ENCODE measurements around the gene ERBB2.
A peak's percentile ranks its signal among the peaks of the same experiment; 100 is the strongest.

ERBB2 gene

GRCh38 chr17:39729280-39729851, 29.5 kb downstream of the ERBB2 start:
- no peak for DNase-seq

DNA sequence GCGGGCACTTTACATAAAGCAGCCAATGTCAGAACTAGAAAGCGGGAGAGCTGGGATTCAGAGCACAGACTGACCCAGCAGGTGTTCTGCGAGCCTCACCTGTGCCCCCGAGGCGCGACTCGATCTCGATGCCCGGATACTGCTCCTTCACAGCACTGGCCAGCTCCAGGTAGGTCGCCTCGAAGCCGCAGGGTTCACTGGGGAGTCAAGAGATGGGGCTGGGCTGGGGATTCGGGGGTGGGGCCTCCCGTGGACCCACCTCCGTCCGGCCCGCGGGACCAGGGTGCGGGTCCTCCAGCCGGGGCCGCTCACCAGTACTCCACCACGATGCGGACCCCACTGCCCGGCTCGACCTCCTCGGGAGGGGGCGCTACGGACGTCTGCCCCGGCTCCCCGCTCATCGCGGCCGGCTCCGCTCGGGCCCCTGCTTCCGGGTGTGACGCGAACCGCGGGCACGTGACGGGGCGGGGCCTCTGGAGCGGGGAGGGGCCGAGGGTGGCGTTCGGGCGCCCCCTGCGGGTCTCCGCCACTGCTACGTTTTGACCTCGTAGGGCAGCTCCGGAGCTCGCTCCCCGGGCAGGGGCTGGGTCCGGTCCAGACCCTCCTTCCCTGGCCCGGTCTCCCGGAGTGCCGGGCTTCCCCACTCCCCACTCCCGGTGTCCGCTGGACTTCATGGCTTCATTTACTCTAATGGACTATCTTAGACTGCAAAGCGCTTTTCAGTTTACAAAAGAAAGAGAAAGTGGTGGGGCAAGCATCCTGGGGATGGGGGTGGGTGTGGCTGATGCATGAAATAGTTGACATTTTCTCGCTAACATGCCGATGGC, 30.4 kb downstream of the ERBB2 start, which contains the start of gene MIEN1:
TSS of gene MIEN1 (minus strand) at position 438 of the 827 bp plus-strand sequence. CDS start at position 401, 37 bp downstream.
- DNase-seq = peak; percentile 29

DNA sequence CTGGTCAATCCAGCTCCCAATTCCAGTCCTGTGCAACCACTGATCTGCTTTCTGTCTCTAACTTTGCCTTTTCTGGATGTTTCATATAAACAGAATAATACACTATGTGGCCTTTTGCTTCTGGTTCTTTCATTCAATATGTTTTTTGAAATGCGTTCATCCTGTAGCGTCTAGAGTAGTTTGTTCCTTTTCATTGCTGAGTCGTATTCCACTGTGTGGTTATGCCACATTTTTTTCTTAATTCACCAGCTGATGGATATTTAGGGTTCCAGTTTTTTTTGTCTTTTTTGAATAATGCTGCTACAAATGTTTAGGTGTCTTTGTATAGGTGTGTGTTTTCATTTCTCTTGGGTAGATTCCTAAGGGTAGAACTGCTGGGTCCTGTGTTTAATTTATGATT, 32.7 kb downstream of the ERBB2 start:
- DNase-seq = no peak

DNA sequence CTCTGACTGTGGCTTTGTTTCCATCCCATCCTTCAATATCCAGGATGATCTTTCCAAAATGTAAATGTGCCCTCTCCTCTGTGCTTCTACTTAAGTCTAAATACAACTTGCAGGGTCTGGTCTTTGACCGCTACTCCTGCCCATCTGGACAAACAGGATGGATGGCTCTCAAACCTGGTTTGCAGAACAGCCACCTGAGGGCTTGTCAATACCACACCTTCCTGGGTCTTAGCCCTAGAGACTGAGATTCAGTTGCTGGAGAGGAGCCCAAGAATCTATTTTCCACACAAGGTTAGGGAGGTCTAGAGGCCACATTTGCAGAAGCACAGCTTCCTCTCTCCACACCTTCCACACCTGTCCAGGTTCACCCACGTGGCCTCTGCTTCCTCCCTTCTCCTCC, 36.0 kb downstream of the ERBB2 start:
- DNase-seq = no peak

GRCh38 chr17:39736319-39737165, 36.7 kb downstream of the ERBB2 start:
- no peak for DNase-seq

DNA sequence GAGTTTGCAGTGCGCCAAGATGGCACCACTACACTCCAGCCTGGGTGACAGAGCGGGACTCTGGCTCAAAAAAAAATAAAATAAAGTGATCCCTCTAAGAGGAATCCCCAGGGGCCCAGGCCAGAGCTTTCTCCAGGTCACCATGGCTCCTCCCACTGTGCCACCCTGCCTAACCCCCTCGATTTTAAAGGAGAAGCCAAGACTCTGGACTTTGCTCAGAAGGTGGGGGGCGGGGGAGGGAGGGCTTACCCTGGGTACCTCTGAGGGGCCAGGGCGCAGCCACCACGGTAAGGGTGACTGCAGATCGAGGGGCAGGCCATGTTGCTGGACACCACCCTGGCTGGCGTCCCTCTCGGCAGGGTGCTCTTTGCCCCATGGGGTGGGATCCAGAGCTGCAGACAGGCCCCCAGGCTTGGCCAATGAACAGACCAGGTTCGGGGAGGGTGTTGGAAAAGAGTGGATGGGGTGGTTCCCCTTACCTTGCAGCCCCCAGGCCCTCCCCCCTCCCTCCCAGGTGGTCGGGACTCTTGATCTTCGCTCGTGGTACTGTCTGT, 37.4 kb downstream of the ERBB2 start:
- DNase-seq = no peak

GRCh38 chr17:39737760-39738567, 38.1 kb downstream of the ERBB2 start, which contains the start of gene GRB7:
TSS of gene GRB7 (plus strand) at chr17:39737938. CDS start at chr17:39742302, 4,364 bp downstream.
- DNase-seq = peak; percentile 52

DNA sequence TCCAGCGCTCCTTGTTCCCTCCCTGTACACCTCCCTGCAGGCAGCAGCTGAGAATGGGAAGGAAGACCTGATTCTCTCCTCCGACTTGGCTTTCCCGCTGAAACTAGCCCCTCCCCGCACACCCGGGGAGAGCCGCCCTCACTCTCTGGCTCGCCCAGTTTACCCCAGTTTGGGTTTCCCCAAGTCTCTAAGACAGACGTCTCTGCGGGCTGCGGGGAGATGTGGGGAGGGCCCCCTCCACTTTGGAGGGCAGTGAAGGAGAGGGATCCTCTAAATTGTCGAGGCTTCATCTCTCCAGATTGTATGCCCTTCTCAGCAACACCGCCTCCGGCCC, 38.7 kb downstream of the ERBB2 start:
- peak; percentile 52 for DNase-seq

- DNase-seq = peak; percentile 57
Measured at GRCh38 chr17:39738983-39739884, 39.4 kb downstream of the ERBB2 start.

- no peak for DNase-seq
Measured at GRCh38 chr17:39739885-39740356, 40.1 kb downstream of the ERBB2 start.

GRCh38 chr17:39740357-39741111, 40.7 kb downstream of the ERBB2 start:
- no peak for DNase-seq

GRCh38 chr17:39742126-39742855, 42.4 kb downstream of the ERBB2 start:
- DNase-seq = no peak

DNA sequence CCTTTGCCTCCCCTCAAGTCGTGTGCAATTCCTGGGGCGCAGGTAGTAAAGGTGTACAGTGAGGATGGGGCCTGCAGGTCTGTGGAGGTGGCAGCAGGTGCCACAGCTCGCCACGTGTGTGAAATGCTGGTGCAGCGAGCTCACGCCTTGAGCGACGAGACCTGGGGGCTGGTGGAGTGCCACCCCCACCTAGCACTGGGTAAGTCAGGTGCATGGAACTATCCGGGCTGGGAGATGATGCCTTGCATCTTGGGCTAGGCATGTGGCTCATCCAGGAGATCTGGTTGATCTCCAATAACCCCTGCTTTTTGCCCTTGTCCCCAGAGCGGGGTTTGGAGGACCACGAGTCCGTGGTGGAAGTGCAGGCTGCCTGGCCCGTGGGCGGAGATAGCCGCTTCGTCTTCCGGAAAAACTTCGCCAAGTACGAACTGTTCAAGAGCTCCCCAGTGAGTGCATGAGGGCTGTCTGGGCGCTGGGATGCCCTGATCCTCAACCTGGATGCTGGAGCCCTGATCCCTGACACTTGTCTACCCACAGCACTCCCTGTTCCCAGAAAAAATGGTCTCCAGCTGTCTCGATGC, 43.1 kb downstream of the ERBB2 start:
- DNase-seq = no peak

- DNase-seq = no peak
Measured at GRCh38 chr17:39744075-39744835, 44.4 kb downstream of the ERBB2 start.

- no peak for DNase-seq
Measured at GRCh38 chr17:39744836-39745215, 45.0 kb downstream of the ERBB2 start.

DNA sequence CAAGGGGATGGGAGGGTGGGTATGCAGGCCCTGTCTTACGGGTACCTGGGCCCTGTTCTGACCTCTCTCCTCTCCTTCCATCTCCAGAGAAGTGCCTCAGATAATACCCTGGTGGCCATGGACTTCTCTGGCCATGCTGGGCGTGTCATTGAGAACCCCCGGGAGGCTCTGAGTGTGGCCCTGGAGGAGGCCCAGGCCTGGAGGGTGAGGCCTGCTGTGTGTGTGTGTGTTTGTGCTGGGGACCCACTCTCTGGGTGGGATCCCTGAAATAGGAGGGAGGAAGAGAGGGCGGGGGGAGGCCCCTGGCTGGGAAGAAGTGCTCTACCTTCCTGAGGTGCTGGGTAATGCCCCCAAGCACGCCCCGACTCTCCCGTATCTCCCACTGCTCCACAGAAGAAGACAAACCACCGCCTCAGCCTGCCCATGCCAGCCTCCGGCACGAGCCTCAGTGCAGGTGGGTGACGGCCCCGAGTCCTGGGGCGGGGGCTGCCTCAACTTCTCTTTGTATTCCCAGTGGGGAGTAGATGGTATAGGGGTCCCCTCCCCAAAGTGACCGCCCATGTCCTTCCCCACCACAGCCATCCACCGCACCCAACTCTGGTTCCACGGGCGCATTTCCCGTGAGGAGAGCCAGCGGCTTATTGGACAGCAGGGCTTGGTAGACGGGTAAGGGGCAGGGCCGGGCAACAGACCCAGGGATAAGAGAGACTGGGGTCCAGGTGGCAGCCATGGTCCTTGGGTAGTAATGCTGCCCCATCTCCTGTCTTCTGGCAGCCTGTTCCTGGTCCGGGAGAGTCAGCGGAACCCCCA, 45.7 kb downstream of the ERBB2 start:
- no peak for DNase-seq

GRCh38 chr17:39746145-39746461, 46.2 kb downstream of the ERBB2 start:
- DNase-seq = no peak

DNA sequence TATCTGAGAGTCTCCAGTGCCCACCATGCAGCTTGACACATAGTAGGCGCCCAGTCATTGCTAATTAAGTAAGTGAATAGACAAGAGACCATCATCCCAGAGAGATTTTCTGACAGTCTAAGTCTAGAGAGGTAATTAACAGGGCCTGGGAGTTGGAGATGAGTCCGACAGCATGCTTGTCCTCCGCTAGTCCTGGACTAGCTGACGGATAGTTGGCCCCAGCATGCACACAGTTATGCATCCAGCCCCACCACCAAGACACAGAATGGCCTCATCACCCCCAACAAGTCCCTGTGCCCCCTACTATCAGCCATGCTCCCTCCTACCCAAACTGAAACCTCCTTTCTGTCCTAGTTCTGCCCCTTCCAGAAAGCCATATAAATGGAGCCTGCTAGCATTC, 47.9 kb downstream of the ERBB2 start:
- DNase-seq = no peak
